Lower lobe of right lung (tissue), 2 donors: ENCODE results near the gene CPB2. TPM values are rescaled to one million over a fixed set of nuclear protein-coding genes. Genes with fewer than 3 reads are reported as not detected.

ENCODE experiments used
- ATAC-seq, 2 donors: fragments of 200-7000 bp; cut with Tn5 transposase; one replicate each; pipeline ENCODE4 v1.9.1; 2020 to 2022; ENCODE audit warnings: mild to moderate bottlenecking in 2 of 2, moderate library complexity in 2 of 2
- DNase-seq: peaks from one replicate; pipeline ENCODE4 v3.0.0-alpha.2; 2020
- H3K27ac ChIP-seq: fragments of 200-600 bp; one replicate; pipeline ENCODE4 v1.8.0; 2022
- H3K27me3 ChIP-seq: fragments of 200-600 bp; one replicate; pipeline ENCODE4 v1.8.0; 2022; ENCODE audit warnings: low read depth
- H3K36me3 ChIP-seq: fragments of 200-600 bp; one replicate; pipeline ENCODE4 v1.8.0; 2022; ENCODE audit warnings: mild to moderate bottlenecking
- H3K4me1 ChIP-seq: fragments of 200-600 bp; one replicate; pipeline ENCODE4 v1.8.0; 2022
- H3K4me3 ChIP-seq: fragments of 200-600 bp; one replicate; pipeline ENCODE4 v1.8.0; 2022; ENCODE audit warnings: mild to moderate bottlenecking
- H3K9me3 ChIP-seq: fragments of 200-600 bp; one replicate; pipeline ENCODE4 v1.8.0; 2022
- CTCF ChIP-seq: fragments of 200-600 bp; IDR thresholded peaks from one replicate; pipeline ENCODE4 v1.8.0; 2022; ENCODE audit warnings: antibody characterized with exemption, mild to moderate bottlenecking
- intact Hi-C: fragments of 100-400 bp; cut with DNase I; formaldehyde crosslinking; loops from one replicate; pipeline ENCODE4 v1.11.0; 2022
- total RNA-seq: library from RNA; stranded (reverse); fragmentation: NEBNext Ultra II Directional; extraction: Animal tissue kit (Norgen Biotek cat#: 25700); gene quantifications from one replicate; pipeline ENCODE4 v1.2.1, GENCODE V29; 2021
- donor health status: DM: no; HTN: yes; CAD: no; lungs with severe emphysema.

The CPB2 gene
- total RNA-seq, 1 donor from 2014 or later: 33.5 TPM

DNA sequence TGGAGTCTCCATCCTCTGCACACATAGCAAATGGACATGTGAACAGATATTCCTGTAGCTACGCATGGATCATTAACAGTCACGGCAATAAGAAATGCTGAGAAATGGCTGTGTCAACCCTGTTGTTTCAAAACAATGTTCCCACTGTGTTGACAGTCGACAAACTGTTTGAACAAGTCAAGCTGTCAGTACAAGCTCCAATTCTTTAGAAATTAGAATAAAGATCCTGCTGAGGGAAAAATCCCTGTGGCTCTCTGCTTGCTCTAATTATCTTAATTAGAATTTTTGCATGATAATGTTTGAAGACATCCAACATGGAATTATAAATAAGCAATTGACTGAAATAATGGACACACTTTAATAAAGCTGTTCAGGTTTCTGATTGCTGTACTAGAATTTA lies 37.9 kb upstream of the CPB2 start:
- no peaks in the 10 kb centered on the region for H3K4me1 ChIP-seq
- no peaks in the 10 kb centered on the region for H3K9me3 ChIP-seq
- intact Hi-C loops: no loop called here
- H3K27ac ChIP-seq: no peak overlapping the region
- TF ChIP-seq CTCF: no peak
- no peaks in the 10 kb centered on the region for H3K27me3 ChIP-seq
- DNase-seq: no peak
- no peak for ATAC-seq
- H3K4me3 ChIP-seq: no peak overlapping the region
- peaks cover 57% of the 10 kb centered on the region for H3K36me3 ChIP-seq

DNA sequence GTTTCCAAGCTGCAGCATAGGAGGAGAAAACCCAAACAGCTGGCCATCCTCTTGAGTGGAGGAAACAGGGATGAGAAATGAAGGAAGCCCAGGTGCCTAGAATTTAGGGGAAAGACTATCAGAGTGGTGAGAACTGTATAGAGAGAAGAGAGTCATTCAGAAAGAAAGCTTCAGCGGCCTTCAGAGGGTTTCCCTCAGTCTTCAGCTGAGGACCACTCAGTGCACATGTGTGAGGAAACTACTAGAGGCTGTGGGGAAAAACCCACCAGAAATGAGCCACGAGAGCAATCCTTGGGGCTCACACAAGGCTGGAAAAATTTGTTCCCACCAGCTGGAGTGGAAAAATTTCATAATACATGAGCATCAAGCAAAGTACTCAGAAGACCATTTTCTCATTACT lies 35.2 kb upstream of the CPB2 start:
- ATAC-seq: no peak
- intact Hi-C loops: no loop called here
- DNase-seq: no peak
- no peak overlapping the region for H3K27ac ChIP-seq
- H3K27me3 ChIP-seq: no peaks in the 10 kb centered on the region
- no peaks in the 10 kb centered on the region for H3K4me1 ChIP-seq
- H3K9me3 ChIP-seq: no peaks in the 10 kb centered on the region
- peaks cover 72% of the 10 kb centered on the region for H3K36me3 ChIP-seq
- no peak overlapping the region for H3K4me3 ChIP-seq
- no peak for TF ChIP-seq CTCF

DNA sequence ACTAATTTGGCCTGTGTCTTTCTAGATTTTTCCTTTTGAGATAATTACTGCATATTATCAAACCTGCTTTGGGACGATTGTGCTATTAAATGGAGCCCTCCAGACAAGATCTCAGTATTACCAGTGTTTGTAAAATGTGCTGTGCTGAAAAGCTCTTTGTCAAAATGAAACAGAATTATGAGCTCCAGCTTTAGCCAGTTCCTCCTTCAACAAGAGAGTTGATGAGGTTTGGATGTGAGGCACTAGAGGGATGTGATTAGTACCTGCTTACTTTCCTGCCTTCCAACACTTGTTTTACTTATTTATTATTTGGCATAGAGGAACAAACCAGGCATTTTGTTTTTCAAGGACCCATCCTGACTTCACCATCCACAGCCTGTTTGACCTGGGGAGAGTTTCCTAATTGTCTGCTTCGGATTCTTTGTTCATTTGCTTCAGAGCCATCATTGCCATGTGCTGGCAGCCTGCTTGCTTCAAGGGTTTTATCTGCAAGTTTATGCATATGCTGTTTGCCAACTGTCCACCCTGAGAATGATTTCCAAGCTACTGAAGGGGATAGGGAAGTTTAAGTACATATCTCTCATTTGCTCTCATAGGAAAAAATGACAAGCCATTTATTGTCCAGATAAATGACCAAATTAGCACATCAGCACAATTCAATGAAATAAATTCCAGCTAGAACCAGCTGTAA lies 32.9 kb upstream of the CPB2 start:
- H3K27me3 ChIP-seq: no peaks in the 10 kb centered on the region
- DNase-seq: no peak
- peaks cover 76% of the 10 kb centered on the region for H3K36me3 ChIP-seq
- no peaks in the 10 kb centered on the region for H3K4me1 ChIP-seq
- H3K9me3 ChIP-seq: no peaks in the 10 kb centered on the region
- TF ChIP-seq CTCF: no peak
- intact Hi-C loops: no loop called here
- no peak for ATAC-seq
- H3K4me3 ChIP-seq: no peak overlapping the region
- no peak overlapping the region for H3K27ac ChIP-seq

- Histone ChIP-seq H3K4me1 (no peaks in the 10 kb centered on the region), H3K36me3 (peaks cover 74% of the 10 kb centered on the region), H3K27ac (no peak overlapping the region), H3K27me3 (no peaks in the 10 kb centered on the region), H3K9me3 (no peaks in the 10 kb centered on the region), H3K4me3 (no peak overlapping the region)
- no peak for TF ChIP-seq CTCF
- DNase-seq (no peak), ATAC-seq (no peak)
- intact Hi-C loops: no loop called here
Measured at GRCh38 chr13:46136688-46137087, 31.9 kb upstream of the CPB2 start.

- intact Hi-C loops: no loop called here
- H3K4me1 ChIP-seq: no peaks in the 10 kb centered on the region
- no peak overlapping the region for H3K27ac ChIP-seq
- no peak overlapping the region for H3K4me3 ChIP-seq
- no peaks in the 10 kb centered on the region for H3K27me3 ChIP-seq
- ATAC-seq (peak; percentile 94 to 96), DNase-seq (no peak)
- H3K36me3 ChIP-seq: peaks cover 84% of the 10 kb centered on the region
- no peak for TF ChIP-seq CTCF
- H3K9me3 ChIP-seq: no peaks in the 10 kb centered on the region
Measured at GRCh38 chr13:46134961-46135522, 30.2 kb upstream of the CPB2 start.
